ENCODE results near the gene EIF4ENIF1.
"Not testable (repeated sequence)": the region's sequence is repeated elsewhere in the genome, so short reads cannot be mapped to it uniquely, and the experiment has no call there.

EIF4ENIF1 gene

DNA sequence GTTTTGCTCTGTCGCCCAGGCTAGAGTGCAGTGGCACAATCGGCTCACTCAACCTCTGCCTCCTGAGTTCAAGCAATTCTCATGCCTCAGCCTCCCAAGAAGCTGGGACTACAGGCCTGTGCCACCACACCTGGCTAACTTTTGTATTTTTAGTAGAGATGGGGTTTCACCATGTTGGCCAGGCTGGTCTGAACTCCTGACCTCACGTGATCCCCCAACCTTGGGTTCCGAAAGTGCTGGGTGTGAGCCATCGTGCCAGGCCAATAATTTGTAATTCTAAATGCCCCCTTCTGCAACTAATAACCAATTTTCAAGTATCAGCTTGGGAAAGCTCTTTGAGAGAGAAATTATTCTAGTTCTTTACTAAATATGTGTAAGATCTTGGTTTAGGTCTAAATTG, 3.7 kb upstream of the EIF4ENIF1 start:
- DNase-seq, result not testable (repeated sequence)

DNA sequence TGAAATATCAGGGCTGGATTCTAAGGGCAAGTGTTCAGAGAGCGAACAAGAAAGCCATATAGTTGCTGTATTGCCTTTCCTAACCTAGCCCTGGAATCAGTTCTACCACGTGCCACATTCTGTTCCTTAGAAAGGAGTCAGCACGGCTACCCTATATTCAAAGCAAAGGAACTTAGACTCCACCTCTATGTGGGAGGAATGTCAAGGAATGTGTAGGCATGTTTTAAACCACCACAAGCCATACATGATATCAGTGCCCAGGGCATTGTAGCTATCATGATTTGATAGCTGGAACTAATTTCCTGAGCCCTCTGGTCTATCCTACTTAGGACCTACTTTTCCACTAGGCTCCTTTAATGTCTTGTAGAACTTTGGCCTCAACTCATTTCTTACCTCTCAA, 2.5 kb upstream of the EIF4ENIF1 start:
- DNase-seq, result no peak

- no peak for DNase-seq
Measured at GRCh38 chr22:31491218-31491962, 1.7 kb upstream of the EIF4ENIF1 start.

- peak; percentile 75 to 86 for DNase-seq
Measured at GRCh38 chr22:31490496-31490925, 869 bp upstream of the EIF4ENIF1 start.

GRCh38 chr22:31488988-31489617, 539 bp downstream of the EIF4ENIF1 start:
- DNase-seq, result peak in 1 of 2 donors; percentile 21

- no peak for DNase-seq
Measured at GRCh38 chr22:31488346-31488883, 1.2 kb downstream of the EIF4ENIF1 start.

DNA sequence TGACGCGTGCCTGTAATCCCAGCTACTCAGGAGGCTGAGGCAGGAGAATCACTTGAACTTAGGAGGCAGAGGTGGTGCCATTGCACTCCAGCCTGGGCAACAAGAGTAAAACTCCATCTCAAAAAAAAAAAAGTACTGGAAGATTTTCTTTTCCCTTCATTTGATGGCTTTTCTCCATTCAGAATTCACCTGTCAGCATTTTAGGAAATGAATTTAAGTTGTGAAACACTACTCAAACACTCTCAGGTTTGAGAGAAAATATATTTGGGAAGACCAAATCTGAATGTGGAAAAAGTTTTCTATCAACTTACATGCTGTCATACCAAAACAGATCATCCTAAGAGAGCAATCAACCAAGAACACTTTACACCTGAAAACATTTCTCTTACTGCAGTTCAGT, 2.7 kb downstream of the EIF4ENIF1 start:
- no peak for DNase-seq

- DNase-seq, result not testable (repeated sequence)
Measured at GRCh38 chr22:31486369-31486768, 3.3 kb downstream of the EIF4ENIF1 start.

GRCh38 chr22:31482470-31482869, 7.2 kb downstream of the EIF4ENIF1 start:
- DNase-seq, result not testable (repeated sequence)

GRCh38 chr22:31481129-31481528, 8.5 kb downstream of the EIF4ENIF1 start:
- DNase-seq, result no peak

DNA sequence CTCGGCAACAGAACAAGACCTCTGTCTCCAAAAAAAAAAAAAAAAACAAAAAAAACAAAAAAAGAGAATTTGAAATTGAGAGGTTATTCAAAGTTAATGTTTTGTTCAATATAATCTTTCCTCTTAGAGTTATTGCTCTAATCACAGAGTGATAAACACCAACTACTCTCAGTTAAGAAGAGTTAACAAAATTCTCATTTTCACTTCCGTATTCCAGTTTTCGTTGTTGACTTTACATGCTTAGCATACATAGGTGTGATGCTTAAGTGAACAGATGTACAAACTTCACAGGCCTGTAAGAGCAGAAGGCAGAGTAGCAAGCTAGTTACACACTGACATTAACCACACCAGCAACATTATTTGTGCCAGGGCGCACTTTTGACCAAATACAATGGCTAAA, 12.3 kb downstream of the EIF4ENIF1 start:
- no peak for DNase-seq

DNA sequence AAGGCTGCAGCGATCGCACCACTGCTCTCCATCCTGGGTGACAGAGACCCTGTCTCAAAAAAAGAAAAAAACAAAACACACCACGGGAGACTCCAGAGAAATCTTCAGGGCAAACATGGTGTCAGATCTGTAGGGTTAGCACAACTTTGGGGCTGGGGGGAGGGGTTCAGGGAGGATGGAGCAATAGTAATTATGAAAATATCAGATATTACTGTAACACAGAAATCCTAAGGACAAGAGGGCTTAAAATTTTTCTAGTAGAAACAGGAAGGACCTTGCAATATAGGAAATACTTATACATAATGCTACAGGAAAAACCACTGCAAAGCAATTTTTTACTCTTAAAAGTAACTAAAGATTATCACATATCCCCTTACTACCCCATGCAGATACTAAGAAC, 13.8 kb downstream of the EIF4ENIF1 start:
- no peak for DNase-seq

GRCh38 chr22:31474743-31475142, 14.9 kb downstream of the EIF4ENIF1 start:
- no peak for DNase-seq

DNA sequence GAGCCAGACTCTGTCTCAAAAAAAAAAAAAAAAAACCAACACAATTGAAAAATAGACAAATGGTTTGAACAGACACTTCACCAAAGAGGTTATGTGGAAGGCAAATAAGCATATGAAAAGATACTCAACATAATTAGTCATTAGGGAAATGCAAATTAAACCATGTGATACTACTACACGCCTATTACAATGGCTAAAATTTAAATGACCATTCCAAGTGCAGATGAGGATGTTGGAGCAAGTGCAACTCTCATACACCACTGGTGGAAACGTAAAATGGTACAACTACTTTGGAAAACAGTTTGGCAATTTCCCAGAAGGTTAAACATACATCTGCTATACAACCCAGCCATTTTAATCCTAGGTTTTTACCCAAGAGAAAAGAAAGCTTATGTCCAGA, 24.3 kb downstream of the EIF4ENIF1 start:
- DNase-seq, result no peak

GRCh38 chr22:31461699-31462098, 27.9 kb downstream of the EIF4ENIF1 start:
- DNase-seq, result no peak

DNA sequence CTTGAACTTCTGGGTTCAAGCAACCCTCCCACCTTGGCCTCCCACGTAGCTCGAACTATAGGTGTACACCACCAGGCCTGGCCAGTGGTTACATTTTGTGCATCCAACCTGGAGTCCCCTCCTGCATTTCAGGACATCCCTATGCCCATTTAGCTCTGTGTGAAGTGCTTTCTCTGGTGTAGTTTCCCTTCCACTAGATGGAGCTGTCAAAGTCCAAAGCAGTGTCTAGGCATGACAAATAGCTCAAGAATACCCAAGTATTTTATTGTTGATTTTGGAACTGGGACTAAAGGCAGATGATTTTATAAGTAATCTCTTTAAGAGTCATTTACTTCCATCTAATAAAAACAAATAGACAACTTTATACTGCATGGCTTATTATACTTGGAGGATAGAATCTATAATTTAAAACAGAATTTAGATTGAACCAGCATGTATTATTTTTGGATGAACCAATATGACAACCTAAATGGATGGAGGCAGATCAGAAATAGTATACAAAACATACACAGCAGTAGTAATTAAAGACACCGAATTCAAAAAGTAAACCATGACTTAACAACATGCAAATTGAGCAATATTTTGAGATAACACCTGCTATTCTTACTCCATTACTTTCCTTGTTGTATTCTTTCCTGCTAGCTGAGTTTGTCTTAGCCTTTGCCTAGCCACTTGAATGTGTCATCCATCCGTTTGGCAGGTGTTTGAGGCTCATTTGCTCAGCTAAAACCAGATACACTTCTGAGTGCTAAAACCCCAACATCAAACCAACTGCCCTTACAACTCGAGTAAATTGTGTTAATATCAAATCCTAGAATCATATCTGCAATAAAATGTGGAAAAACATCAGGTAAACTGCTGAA, 37.7 kb downstream of the EIF4ENIF1 start:
- peak; percentile 12 to 40 for DNase-seq

- no peak for DNase-seq
Measured at GRCh38 chr22:31449506-31449905, 40.1 kb downstream of the EIF4ENIF1 start.

DNA sequence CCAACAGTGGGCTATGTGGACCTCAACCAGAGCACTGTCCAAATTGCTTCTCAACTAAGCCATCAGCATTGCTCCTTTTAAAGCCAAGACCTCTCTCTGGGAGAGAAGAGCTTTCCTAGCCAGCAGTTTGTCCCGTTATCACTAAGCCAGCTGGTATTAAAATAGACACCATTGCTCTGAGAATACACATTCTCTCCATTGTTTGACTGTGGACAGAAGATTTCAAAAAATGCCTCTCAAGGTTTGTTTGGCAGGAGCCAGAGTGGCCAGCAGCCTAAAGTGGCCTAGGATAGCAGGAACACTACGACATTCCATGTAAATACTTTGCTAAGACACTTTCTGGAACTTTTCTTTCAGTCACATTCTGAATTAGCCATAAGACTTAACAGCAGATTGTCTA, 41.3 kb downstream of the EIF4ENIF1 start:
- DNase-seq, result no peak

DNA sequence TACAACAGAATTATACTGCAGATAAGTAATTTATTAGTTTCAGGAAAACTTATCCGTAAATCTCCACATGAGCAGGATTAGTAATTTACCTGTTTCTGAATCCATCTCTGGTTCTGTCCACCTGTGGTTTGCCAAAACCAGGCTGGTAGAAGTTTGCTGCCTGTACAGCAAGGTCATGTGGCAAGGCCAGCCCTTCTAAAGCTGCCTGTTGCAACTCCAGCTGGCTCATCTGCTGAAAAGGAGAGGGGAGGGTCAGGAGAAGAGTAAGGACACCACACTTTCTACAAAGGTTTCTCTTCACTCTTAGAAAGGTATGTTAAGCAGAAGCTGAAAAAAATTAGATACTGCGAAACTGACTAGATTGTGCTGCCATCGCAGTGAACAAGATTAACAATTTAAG, 42.3 kb downstream of the EIF4ENIF1 start:
- DNase-seq, result no peak

DNA sequence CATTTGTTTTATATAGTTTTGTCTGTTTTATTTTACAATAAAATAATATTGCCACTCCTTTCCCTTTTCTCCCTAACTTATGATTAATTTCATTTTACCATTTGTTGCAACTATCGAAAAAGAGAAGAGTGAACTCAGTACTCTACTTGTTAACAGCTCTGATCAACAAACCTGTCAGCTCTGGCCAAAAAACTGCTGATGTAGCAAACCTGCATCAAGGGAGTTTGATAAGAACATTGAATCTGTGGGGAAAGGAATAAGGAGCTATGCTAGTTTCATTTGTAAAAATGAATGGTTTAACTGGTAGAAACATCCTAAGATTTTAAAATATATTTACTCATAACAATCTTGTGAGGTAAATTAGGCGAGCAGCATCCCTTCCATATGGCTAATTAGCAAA, 42.9 kb downstream of the EIF4ENIF1 start:
- no peak for DNase-seq

GRCh38 chr22:31446208-31446607, 43.4 kb downstream of the EIF4ENIF1 start:
- no peak for DNase-seq

DNA sequence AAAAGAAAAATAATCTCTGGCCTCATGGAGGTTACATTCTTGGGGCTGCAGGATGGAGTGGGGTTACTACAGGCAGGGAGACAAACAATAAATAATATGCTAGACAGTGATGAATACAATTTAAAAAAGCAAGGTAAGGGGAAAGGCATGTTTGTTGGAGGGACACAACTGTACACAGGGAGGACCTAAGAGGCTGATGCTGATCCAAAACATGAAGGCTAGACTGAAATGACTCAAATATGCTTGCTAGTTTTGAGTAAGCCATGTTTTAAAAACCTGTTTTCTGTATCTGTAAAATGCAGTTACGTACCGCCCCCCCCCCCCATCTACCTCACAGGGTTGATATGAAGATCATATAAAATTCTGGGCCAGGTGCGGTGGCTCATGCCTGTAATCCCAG, 44.0 kb downstream of the EIF4ENIF1 start:
- DNase-seq, result no peak

GRCh38 chr22:31443516-31443915, 46.1 kb downstream of the EIF4ENIF1 start:
- no peak for DNase-seq

Data from CD4-positive, alpha-beta T cell treated with Interleukin-4 for 1 hour (primary cell).